HepG2 (cell line): Measurements from ENCODE around the gene CCDC34. TPM values are rescaled to one million over a fixed set of nuclear protein-coding genes. Genes with fewer than 3 reads are reported as not detected.

ENCODE experiments used
- ATAC-seq: fragments of 200-7000 bp; cut with Tn5 transposase; 3 replicates; pipeline ENCODE4 v1.9.1; 2020; ENCODE audit warnings: mild to moderate bottlenecking, moderate library complexity
- BruUV-seq: library from RNA; stranded (reverse); fragments of 400-500 nt; replicated peaks from 2 replicates; lab custom pipeline; 2021; lab: Mats Ljungman, UMichigan
- CTCF ChIA-PET: fragments of 300-600 bp; formaldehyde crosslinking; extraction: SDS; loops from one replicate; lab custom pipeline; 2021; ENCODE audit warnings: low total read pairs, inconsistent platforms, low intra/inter-chr PET ratio; lab: Yijun Ruan, JAX
- POLR2A ChIA-PET: fragments of 350-600 bp; sonication (Branson Sonifier 250); formaldehyde crosslinking; loops from one replicate; lab custom pipeline; 2020; ENCODE audit warnings: antibody characterized with exemption, inconsistent platforms; lab: Yijun Ruan, JAX
- DNase-seq: peaks from one replicate; pipeline ENCODE4 v3.0.0-alpha.2; 2015; ENCODE audit warnings: low spot score
- FAIRE-seq: peaks from 3 replicates; lab custom pipeline; 2011; peaks lifted over from hg19 to GRCh38; lab: Jason Lieb, UNC
- H2AFZ ChIP-seq: one replicate; pipeline ENCODE4 v1.6.1; 2011; ENCODE audit warnings: low read length, inconsistent platforms
- H3K27ac ChIP-seq: fragments of 300-600 bp; 3 replicates; pipeline ENCODE4 v1.8.0; 2011; ENCODE audit warnings: mixed run types, mild to moderate bottlenecking, mixed read lengths, low read length, inconsistent platforms; ENCODE audit not compliant: insufficient read depth; ENCODE audit errors: extremely low read length
- H3K27me3 ChIP-seq, 2 experiments: fragments of 200-600 bp in 1 of 2; 2 replicates in 1 of 2; 3 replicates in 1 of 2; pipeline versions ENCODE4 v1.6.0 to v1.8.0; 2011; ENCODE audit warnings: low read length in 2 of 2, mild to moderate bottlenecking in 2 of 2, moderate library complexity in 2 of 2, inconsistent platforms in 1 of 2; ENCODE audit not compliant: insufficient read depth in 2 of 2, control insufficient read depth in 1 of 2
- H3K36me3 ChIP-seq, 2 experiments: fragments of 200-600 bp in 1 of 2; replicated peaks in 1 of 2; 2 replicates in 1 of 2; 3 replicates in 1 of 2; pipeline versions ENCODE4 v1.5.1 to v1.8.0; 2011; ENCODE audit warnings: low read length in 2 of 2, inconsistent platforms in 1 of 2; ENCODE audit not compliant: insufficient read depth in 2 of 2, control insufficient read depth in 1 of 2
- H3K4me1 ChIP-seq: 2 replicates; pipeline ENCODE4 v1.5.1; 2012; ENCODE audit warnings: low read length, inconsistent platforms; ENCODE audit not compliant: insufficient read depth
- H3K4me2 ChIP-seq: 2 replicates; pipeline ENCODE4 v1.6.0; 2011; ENCODE audit warnings: low read depth, low read length, inconsistent platforms
- H3K4me3 ChIP-seq, 3 experiments: fragments of 200-600 bp in 1 of 3; sonication (generic), shearing (Covaris generic) in 1 of 3; replicated peaks in 1 of 3; 2 replicates each; pipeline ENCODE4 v1.5.1; 2011 to 2016; ENCODE audit warnings: low read length in 3 of 3, inconsistent platforms in 2 of 3, low read depth in 2 of 3, mild to moderate bottlenecking in 2 of 3, control low read depth in 1 of 3, mixed read lengths in 1 of 3; ENCODE audit not compliant: insufficient read depth in 1 of 3
- H3K79me2 ChIP-seq: one replicate; pipeline ENCODE4 v1.6.1; 2011; ENCODE audit warnings: low read length, inconsistent platforms; ENCODE audit not compliant: insufficient read depth
- H3K9ac ChIP-seq: 2 replicates; pipeline ENCODE4 v1.6.0; 2011; ENCODE audit warnings: mild to moderate bottlenecking, low read depth, low read length, inconsistent platforms; ENCODE audit not compliant: insufficient read depth
- H3K9me3 ChIP-seq: 2 replicates; pipeline ENCODE4 v1.5.1; 2012; ENCODE audit warnings: mild to moderate bottlenecking, low read length
- H4K20me1 ChIP-seq: 2 replicates; pipeline ENCODE4 v1.6.0; 2011; ENCODE audit warnings: inconsistent platforms, mild to moderate bottlenecking, low read length, moderate library complexity; ENCODE audit not compliant: insufficient read depth
- ARNTL ChIP-seq: sonication (generic); formaldehyde crosslinking; IDR thresholded peaks from 2 replicates; pipeline ENCODE4 v1.4.0; 2020; ENCODE audit warnings: mild to moderate bottlenecking, missing genetic modification reagents
- BHLHE40 ChIP-seq: IDR thresholded peaks from 2 replicates; pipeline ENCODE4 v1.6.1; 2011; ENCODE audit warnings: low read length, improper control_type of control experiment
- HIVEP1 ChIP-seq: sonication (generic); formaldehyde crosslinking; IDR thresholded peaks from 2 replicates; pipeline ENCODE4 v1.4.0; 2020; ENCODE audit warnings: mild to moderate bottlenecking, missing genetic modification reagents
- KAT7 ChIP-seq: IDR thresholded peaks from 2 replicates; pipeline ENCODE4 v1.6.1; 2018; ENCODE audit warnings: borderline replicate concordance, missing compliant biosample characterization
- MEIS1 ChIP-seq: sonication (generic); formaldehyde crosslinking; IDR thresholded peaks from 2 replicates; pipeline ENCODE4 v1.9.0; 2021; ENCODE audit warnings: mild to moderate bottlenecking, missing genetic modification reagents, moderate library complexity, borderline replicate concordance
- MZF1 ChIP-seq: sonication (generic); formaldehyde crosslinking; IDR thresholded peaks from 2 replicates; pipeline ENCODE4 v1.8.1; 2023; ENCODE audit warnings: mild to moderate bottlenecking, missing genetic modification reagents, borderline replicate concordance
- PAXIP1 ChIP-seq: sonication (generic); formaldehyde crosslinking; conservative IDR thresholded peaks from 2 replicates; pipeline ENCODE4 v1.4.0; 2020; ENCODE audit warnings: mild to moderate bottlenecking, missing genetic modification reagents, moderate library complexity
- PHF8 ChIP-seq: sonication (generic); formaldehyde crosslinking; IDR thresholded peaks from 2 replicates; pipeline ENCODE4 v1.5.0; 2020; ENCODE audit warnings: missing genetic modification reagents
- SKI ChIP-seq: fragments of 450-650 bp; IDR thresholded peaks from one replicate; pipeline ENCODE4 v1.6.1; 2018; ENCODE audit warnings: mild to moderate bottlenecking; ENCODE audit not compliant: partially characterized antibody
- SRSF9 ChIP-seq: fragments of 200-400 bp; formaldehyde crosslinking; IDR thresholded peaks from 2 replicates; pipeline ENCODE4 v1.6.1; 2018; ENCODE audit warnings: borderline replicate concordance, mild to moderate bottlenecking, low read depth, low read length; ENCODE audit not compliant: insufficient read depth, poor library complexity, severe bottlenecking
- ZBTB1 ChIP-seq: sonication (generic); formaldehyde crosslinking; IDR thresholded peaks from 2 replicates; pipeline ENCODE4 v1.4.0; 2020; ENCODE audit warnings: missing genetic modification reagents, borderline replicate concordance
- ZNF367 ChIP-seq: sonication (generic); formaldehyde crosslinking; IDR thresholded peaks from 2 replicates; pipeline ENCODE4 v1.4.0; 2020; ENCODE audit warnings: missing genetic modification reagents, borderline replicate concordance
- ZNF569 ChIP-seq: sonication (generic); formaldehyde crosslinking; IDR thresholded peaks from 2 replicates; pipeline ENCODE4 v1.5.0; 2020; ENCODE audit warnings: mild to moderate bottlenecking, missing genetic modification reagents, moderate library complexity, borderline replicate concordance
- ZNF740 ChIP-seq: sonication (generic); formaldehyde crosslinking; IDR thresholded peaks from 2 replicates; pipeline ENCODE4 v1.4.0; 2020; ENCODE audit warnings: missing genetic modification reagents
- ZNF850 ChIP-seq: sonication (generic); formaldehyde crosslinking; conservative IDR thresholded peaks from 2 replicates; pipeline ENCODE4 v1.9.0; 2021; ENCODE audit warnings: mild to moderate bottlenecking, missing genetic modification reagents
- ZXDC ChIP-seq: sonication (generic); formaldehyde crosslinking; IDR thresholded peaks from 2 replicates; pipeline ENCODE4 v1.5.0; 2020; ENCODE audit warnings: mild to moderate bottlenecking, missing genetic modification reagents
- in situ Hi-C: cut with HindIII; loops from 2 replicates; pipeline ENCODE4 v1.10.0; 2017; ENCODE audit warnings: low pct_unique_long_range_greater_than_20kb; ENCODE audit not compliant: extremely low pct_ligation_motif_present
- intact Hi-C: fragments of 100-400 bp; cut with micrococcal nuclease; formaldehyde crosslinking; loops from one replicate; pipeline ENCODE4 v1.10.0; 2022; ENCODE audit not compliant: unreplicated experiment
- polyA plus RNA-seq, 8 experiments: library from polyadenylated mRNA; depleted of rRNA in 3 of 8; stranded (reverse) in 7 of 8; unstranded in 1 of 8; fragments of >200 nt; fragmentation: Illumina TruSeq in 4 of 8; extraction: Trizol in 4 of 8; gene quantifications; 2 replicates each; pipeline versions ENCODE4 v1.2.1 to v1.2.3, GENCODE V29; 2011 to 2016; ENCODE audit warnings: low read depth in 4 of 8, missing spikeins in 1 of 8, mixed read lengths in 1 of 8; ENCODE audit not compliant: insufficient read depth in 1 of 8
- total RNA-seq, 5 experiments: library from RNA; depleted of rRNA; stranded (reverse); fragments of >200 nt; fragmentation: Illumina TruSeq; extraction: Trizol; gene quantifications; 2 replicates each; pipeline ENCODE4 v1.2.3, GENCODE V29; 2016; ENCODE audit warnings: low read depth in 1 of 5

CCDC34 gene
- total and polyA plus RNA-seq, 2 of the 13 experiments (the other 11 are each of a cell fraction or from before 2014, with no cell fraction given), result 7.6 to 34.3 TPM

GRCh38 chr11:27309046-27309445 lies 54.0 kb downstream of the CCDC34 start (continued):
- TF ChIP-seq SRSF9 (no peak), ZNF740 (CRISPR knock-in tag) (no peak), PAXIP1 (CRISPR knock-in tag) (no peak)

GRCh38 chr11:27307232-27307631 lies 55.8 kb downstream of the CCDC34 start:
- Histone ChIP-seq H3K9ac (no peak overlapping the region), H3K79me2 (no peaks in the 10 kb centered on the region), H3K4me1 (peaks cover 45% of the 10 kb centered on the region), H3K4me2 (no peak overlapping the region), H3K4me3 (no peak overlapping the region), H3K9me3 (no peaks in the 10 kb centered on the region), H3K27me3 (no peaks in the 10 kb centered on the region), H2AFZ (no peak overlapping the region), H4K20me1 (no peaks in the 10 kb centered on the region), H3K27ac (no peak overlapping the region), H3K36me3 (no peaks in the 10 kb centered on the region)
- POLR2A ChIA-PET, result interaction anchor here (0.6 kb wide), 1 partner anchor 165 kb away, joined by 3 read pairs; the partner anchor contains the start of gene LGR4
- BruUV-seq, result no TSS peak
- DNase-seq, result no peak
- intact Hi-C loops, result no loop called here
- FAIRE-seq, result no peak
- no peak for ATAC-seq
- CTCF ChIA-PET, result no interaction called here
- in situ Hi-C loops, result loop anchor here (10.0 kb wide), 1 partner anchor 122 kb away; no protein-coding TSS in a partner anchor
- no peak for TF ChIP-seq ZNF850 (CRISPR knock-in tag)
- no peak for TF ChIP-seq PHF8 (CRISPR knock-in tag)
- TF ChIP-seq BHLHE40, result no peak
- TF ChIP-seq SKI, result no peak
- TF ChIP-seq ZNF367 (CRISPR knock-in tag), result no peak
- TF ChIP-seq HIVEP1 (CRISPR knock-in tag), result no peak
- no peak for TF ChIP-seq MEIS1
- TF ChIP-seq KAT7 (CRISPR knock-in tag), result no peak
- TF ChIP-seq ZXDC (CRISPR knock-in tag), result no peak
- TF ChIP-seq ZNF569 (CRISPR knock-in tag), result no peak
- no peak for TF ChIP-seq MZF1 (CRISPR knock-in tag)
- TF ChIP-seq ZBTB1, result no peak
- no peak for TF ChIP-seq ARNTL (CRISPR knock-in tag)
